Right renal pelvis (tissue), 4 donors: ENCODE measurements around the gene CDH13. TPM values are rescaled to one million over a fixed set of nuclear protein-coding genes. Genes with fewer than 3 reads are reported as not detected.

ENCODE experiments used
- DNase-seq, 4 donors: peaks; one replicate each; pipeline ENCODE4 v3.0.0-alpha.2; 2013; ENCODE audit warnings: low read depth in 4 of 4, low spot score in 3 of 4, missing footprints in 1 of 4
- polyA plus RNA-seq, 4 donors: library from polyadenylated mRNA; unstranded; fragments of 120-200 nt; gene quantifications; one replicate each; pipeline ENCODE4 v1.2.1, GENCODE V29; 2013; ENCODE audit not compliant: insufficient read length in 4 of 4

Gene CDH13
- polyA plus RNA-seq, 4 donors, result 10.1 to 16.5 (median 13.4) TPM

GRCh38 chr16:83715217-83715920 is 1088.6 kb downstream of the CDH13 start:
- no peak for DNase-seq

- no peak for DNase-seq
Measured at GRCh38 chr16:83717308-83717707, 1090.5 kb downstream of the CDH13 start.

GRCh38 chr16:83717814-83718213 is 1091.0 kb downstream of the CDH13 start:
- DNase-seq, result no peak

GRCh38 chr16:83720213-83720612 is 1093.4 kb downstream of the CDH13 start:
- DNase-seq, result no peak

GRCh38 chr16:83720981-83721380 is 1094.2 kb downstream of the CDH13 start:
- DNase-seq, result no peak

- no peak for DNase-seq
Measured at GRCh38 chr16:83721676-83722075, 1094.9 kb downstream of the CDH13 start.

GRCh38 chr16:83722456-83723183 is 1095.9 kb downstream of the CDH13 start:
- no peak for DNase-seq

GRCh38 chr16:83723244-83723643 is 1096.5 kb downstream of the CDH13 start:
- DNase-seq, result no peak

GRCh38 chr16:83723901-83724300 is 1097.1 kb downstream of the CDH13 start:
- DNase-seq, result no peak

- no peak for DNase-seq
Measured at GRCh38 chr16:83724585-83724984, 1097.8 kb downstream of the CDH13 start.

GRCh38 chr16:83725313-83725712 is 1098.5 kb downstream of the CDH13 start:
- no peak for DNase-seq

- no peak for DNase-seq
Measured at GRCh38 chr16:83727018-83727417, 1100.2 kb downstream of the CDH13 start.

- no peak for DNase-seq
Measured at GRCh38 chr16:83727751-83728352, 1101.1 kb downstream of the CDH13 start.

GRCh38 chr16:83728492-83728891 is 1101.7 kb downstream of the CDH13 start:
- no peak for DNase-seq

GRCh38 chr16:83730812-83731211 is 1104.0 kb downstream of the CDH13 start:
- DNase-seq, result no peak

GRCh38 chr16:83732536-83732935 is 1105.8 kb downstream of the CDH13 start:
- no peak for DNase-seq

- DNase-seq, result no peak
Measured at GRCh38 chr16:83733301-83733700, 1106.5 kb downstream of the CDH13 start.

GRCh38 chr16:83734136-83734535 is 1107.4 kb downstream of the CDH13 start:
- no peak for DNase-seq

- DNase-seq, result no peak
Measured at GRCh38 chr16:83737729-83738354, 1111.1 kb downstream of the CDH13 start.

- DNase-seq, result no peak
Measured at GRCh38 chr16:83738923-83739503, 1112.2 kb downstream of the CDH13 start.
